ENCODE results near the gene PHLPP1.

PHLPP1 gene

GRCh38 chr18:62975785-62976184 lies 260.4 kb downstream of the PHLPP1 start (continued):
- TF ChIP-seq PRDM4 (tag by site-specific recombination; IDR thresholded peaks at IDR 0.05) = no peak

GRCh38 chr18:62976227-62976626 lies 260.9 kb downstream of the PHLPP1 start:
- CTCF ChIA-PET = no interaction called here
- no peak overlapping the region for H3K27ac ChIP-seq (ENCODE audit: extremely low read depth, low read depth, low read length)
- no peak overlapping the region for H3K4me3 ChIP-seq (ENCODE audit: low read depth, low read length)
- H3K4me1 ChIP-seq (ENCODE audit: control insufficient read depth, insufficient read depth, low read length) = no peaks in the 10 kb centered on the region
- POLR2A ChIA-PET = no interaction called here
- no peak for TF ChIP-seq ZNF521 (tag by site-specific recombination; IDR thresholded peaks at IDR 0.05)
- no peak for TF ChIP-seq ZNF48 (tag by site-specific recombination; IDR thresholded peaks at IDR 0.05)
- no peak for TF ChIP-seq IKZF3 (tag by site-specific recombination; IDR thresholded peaks at IDR 0.05)
- TF ChIP-seq ZNF157 (tag by site-specific recombination; IDR thresholded peaks at IDR 0.05) = no peak
- TF ChIP-seq ZBTB44 (tag by site-specific recombination; IDR thresholded peaks at IDR 0.05) = no peak
- no peak for TF ChIP-seq ZNF624 (tag by site-specific recombination; IDR thresholded peaks at IDR 0.05)
- no peaks in the 10 kb centered on the region for H3K9me3 ChIP-seq (ENCODE audit: control insufficient read depth, insufficient read depth, low read depth, low read length)
- H3K36me3 ChIP-seq (ENCODE audit: control insufficient read depth in 2 of 2, insufficient read depth in 1 of 2, low read length in 2 of 2) = peaks cover 7 to 56% of the 10 kb centered on the region in 2 experiments; a peak in 2 of 3 replicates

GRCh38 chr18:62977512-62977911 lies 262.2 kb downstream of the PHLPP1 start:
- TF ChIP-seq ZNF121 (tag by site-specific recombination; IDR thresholded peaks at IDR 0.05) (no peak), ZNF510 (tag by site-specific recombination; IDR thresholded peaks at IDR 0.05; ENCODE audit: insufficient replicate concordance) (no peak), CTCF (tag by site-specific recombination; IDR thresholded peaks at IDR 0.05) (no peak), ZNF404 (tag by site-specific recombination; IDR thresholded peaks at IDR 0.05) (no peak), AEBP2 (tag by site-specific recombination; IDR thresholded peaks at IDR 0.05; ENCODE audit: borderline replicate concordance) (no peak), ZNF391 (tag by site-specific recombination; IDR thresholded peaks at IDR 0.05; ENCODE audit: borderline replicate concordance, low read depth) (no peak), ZNF518A (tag by site-specific recombination; conservative IDR thresholded peaks at IDR 0.05; ENCODE audit: low read depth) (no peak), IKZF3 (tag by site-specific recombination; IDR thresholded peaks at IDR 0.05) (no peak), ZNF366 (tag by site-specific recombination; conservative IDR thresholded peaks at IDR 0.05) (no peak), ZBTB17 (tag by site-specific recombination; IDR thresholded peaks at IDR 0.05) (no peak)
- Histone ChIP-seq H3K36me3 (ENCODE audit: control insufficient read depth in 2 of 2, insufficient read depth in 1 of 2, low read length in 2 of 2) (peaks cover 7 to 51% of the 10 kb centered on the region in 2 experiments; a peak in 2 of 3 replicates), H3K27ac (ENCODE audit: extremely low read depth, low read depth, low read length) (no peak overlapping the region), H3K9me3 (ENCODE audit: control insufficient read depth, insufficient read depth, low read depth, low read length) (no peaks in the 10 kb centered on the region), H3K4me3 (ENCODE audit: low read depth, low read length) (no peak overlapping the region), H3K4me1 (ENCODE audit: control insufficient read depth, insufficient read depth, low read length) (no peaks in the 10 kb centered on the region)
- POLR2A ChIA-PET = no interaction called here
- CTCF ChIA-PET = interaction anchor here (0.5 to 1.4 kb wide), 3 partner anchors 391 to 407 kb away, joined by 3 to 7 read pairs (median 4); no protein-coding TSS in a partner anchor
